ENCODE measurements around the gene WFS1. TPM values are rescaled to one million over a fixed set of nuclear protein-coding genes. Genes with fewer than 3 reads are reported as not detected.

Gene WFS1
- total RNA-seq, 4 donors from 2014 or later: 35.9 to 91.3 (median 38.2) TPM

- no peak for DNase-seq (ENCODE audit: low spot score)
- ATAC-seq (ENCODE audit: low FRiP score): no peak
- no peak for TF ChIP-seq CTCF (IDR thresholded peaks at IDR 0.05)
These were observed 50.0 kb downstream of the WFS1 start for GRCh38 chr4:6319530-6320150.

- no peak for TF ChIP-seq CTCF (IDR thresholded peaks at IDR 0.05)
- no peak for ATAC-seq (ENCODE audit: low FRiP score)
- no peak for DNase-seq (ENCODE audit: low spot score)
These were observed 51.0 kb downstream of the WFS1 start for GRCh38 chr4:6320663-6321062.

- DNase-seq (ENCODE audit: low spot score) (no peak), ATAC-seq (ENCODE audit: low FRiP score) (no peak)
- no peak for TF ChIP-seq CTCF (IDR thresholded peaks at IDR 0.05)
These were observed 51.7 kb downstream of the WFS1 start for GRCh38 chr4:6321361-6321760.

- no peak for TF ChIP-seq CTCF (IDR thresholded peaks at IDR 0.05)
- no peak for ATAC-seq (ENCODE audit: low FRiP score)
- DNase-seq (ENCODE audit: low spot score): no peak
These were observed 52.6 kb downstream of the WFS1 start for GRCh38 chr4:6322067-6322760.

- ATAC-seq (ENCODE audit: low FRiP score) (no peak), DNase-seq (ENCODE audit: low spot score) (no peak)
- TF ChIP-seq CTCF (IDR thresholded peaks at IDR 0.05): no peak
These were observed 53.3 kb downstream of the WFS1 start for GRCh38 chr4:6322761-6323566.

GRCh38 chr4:6324461-6324998, 54.9 kb downstream of the WFS1 start:
- no peak for DNase-seq (ENCODE audit: low spot score)
- no peak for TF ChIP-seq CTCF (IDR thresholded peaks at IDR 0.05)
- no peak for ATAC-seq (ENCODE audit: low FRiP score)

All from omental fat pad (tissue), 4 donors.